Measurements from ENCODE around the gene KSR1. TPM values are rescaled to one million over a fixed set of nuclear protein-coding genes. Genes with fewer than 3 reads are reported as not detected.

KSR1 gene
- total and polyA plus RNA-seq, 2 of the 8 experiments (the other 6 are each of a cell fraction or from before 2014, with no cell fraction given), result 14.1 to 34.7 TPM

- TF ChIP-seq KDM1A (IDR thresholded peaks at IDR 0.05; ENCODE audit: borderline replicate concordance, low read length) (no peak), BCL11A (IDR thresholded peaks at IDR 0.05; ENCODE audit: low read depth in 2 of 2, low read length in 2 of 2) (no peak), SIRT6 (IDR thresholded peaks at IDR 0.05; ENCODE audit: low read length) (no peak), NANOG (IDR thresholded peaks at IDR 0.05; ENCODE audit: insufficient read depth, low read depth, low read length, poor library complexity, severe bottlenecking) (no peak), SP2 (IDR thresholded peaks at IDR 0.05; ENCODE audit: low read length) (no peak), TEAD4 (IDR thresholded peaks at IDR 0.05; ENCODE audit: low read depth, low read length) (no peak), SUZ12 (IDR thresholded peaks at IDR 0.05; ENCODE audit: low read length) (no peak), BRCA1 (IDR thresholded peaks at IDR 0.05; ENCODE audit: low read depth, low read length) (no peak), E2F6 (IDR thresholded peaks at IDR 0.05) (no peak)
- H2BK20ac ChIP-seq (ENCODE audit: low read length), result no peak overlapping the region
- no peak overlapping the region for H2BK120ac ChIP-seq (replicated peaks; ENCODE audit: low read depth, low read length)
- no peaks in the 10 kb centered on the region for H4K20me1 ChIP-seq (replicated peaks in 1 of 2; ENCODE audit: control insufficient read depth in 1 of 2, insufficient read depth in 2 of 2, low read length in 2 of 2)
- CTCF ChIA-PET (ENCODE audit: partially characterized antibody), result interaction anchor here (1.1 to 6.5 kb wide), 5 partner anchors 9 to 103 kb away, joined by 4 to 35 read pairs (median 6); no protein-coding TSS in a partner anchor
- peaks cover 10% of the 10 kb centered on the region; the same call in 1 of the 2 replicates for H3K79me1 ChIP-seq (ENCODE audit: low read depth, low read length)
- H2AK5ac ChIP-seq (ENCODE audit: low read depth, low read length), result 0 out of 2 replicates have a peak overlapping the region, but pooled peaks have one; percentile 45
- H3K79me2 ChIP-seq (ENCODE audit: control insufficient read depth in 1 of 2, insufficient read depth in 2 of 2, low read length in 2 of 2), result peaks cover 4 to 77% of the 10 kb centered on the region in 2 experiments; a peak in 2 of 4 replicates
- no peak overlapping the region for H4K91ac ChIP-seq (replicated peaks; ENCODE audit: insufficient read length, low read length)
- H3K56ac ChIP-seq (replicated peaks; ENCODE audit: insufficient read length, low read depth, low read length), result no peak overlapping the region
- peak overlapping the region; percentile 25; the same call in 1 of the 2 replicates for H2BK15ac ChIP-seq (ENCODE audit: low read length)
- no peak for DNase-seq (ENCODE audit: low read depth in 1 of 2, low spot score in 2 of 2)
- no peak for FAIRE-seq
- no peak overlapping the region for H3K9ac ChIP-seq (replicated peaks in 1 of 4; ENCODE audit: extremely low read depth in 1 of 4, low read depth in 3 of 4, low read length in 3 of 4)
- 94% methylated on average over 9 of the region's 9 CpGs; no CpG with 5 or more reads in 1 of the 2 experiments for WGBS, 2 experiments (ENCODE audit: extremely low coverage in 1 of 2, insufficient coverage in 1 of 2, insufficient read length in 1 of 2, insufficient replicate concordance in 2 of 2, low coverage in 1 of 2, low lambda C conversion rate in 2 of 2, missing lambda C conversion rate in 1 of 2)
- peaks cover 0 to 5% (median 0%) of the 10 kb centered on the region in 4 experiments; a peak in 3 of 8 replicates for H3K36me3 ChIP-seq (ENCODE audit: control insufficient read depth in 2 of 4, insufficient read depth in 4 of 4, low read length in 3 of 4)
- no peak overlapping the region for H3K4me3 ChIP-seq (ENCODE audit: extremely low read depth in 1 of 4, insufficient read depth in 2 of 4, low read depth in 3 of 4, low read length in 4 of 4)
- no peak overlapping the region for H3K4ac ChIP-seq (replicated peaks; ENCODE audit: insufficient read length, low read depth, low read length)
- no peak overlapping the region for H3K27ac ChIP-seq (ENCODE audit: low read depth, low read length)
- H3K14ac ChIP-seq (ENCODE audit: insufficient read length), result no peak overlapping the region
- POLR2A ChIA-PET (ENCODE audit: partially characterized antibody), result no interaction called here
- peaks cover 18 to 41% (median 29%) of the 10 kb centered on the region in 4 experiments for H3K4me1 ChIP-seq (replicated peaks in 1 of 4; ENCODE audit: control insufficient read depth in 3 of 4, insufficient read depth in 4 of 4, low read length in 3 of 4)
- no peaks in the 10 kb centered on the region for H3K27me3 ChIP-seq (replicated peaks in 1 of 4; ENCODE audit: control insufficient read depth in 3 of 4, extremely low read depth in 1 of 4, insufficient read depth in 3 of 4, low read length in 3 of 4)
- H3K23me2 ChIP-seq (ENCODE audit: low read depth, low read length), result no peaks in the 10 kb centered on the region
- H2BK5ac ChIP-seq (ENCODE audit: low read depth, low read length), result no peak overlapping the region
- no peak overlapping the region for H3K18ac ChIP-seq (ENCODE audit: extremely low read depth, low read length)
- H3K4me2 ChIP-seq (ENCODE audit: insufficient read depth in 1 of 2, low read depth in 2 of 2, low read length in 2 of 2), result peak overlapping the region; percentile 1 to 17; a peak in 1 of 4 replicates
- peak overlapping the region; percentile 78; the same call in 1 of the 2 replicates for H2BK12ac ChIP-seq (ENCODE audit: low read depth, low read length)
- no peak overlapping the region for H2AFZ ChIP-seq (ENCODE audit: low read length)
- H4K5ac ChIP-seq (ENCODE audit: insufficient read length, low read depth, low read length), result no peak overlapping the region
- no peak overlapping the region for H3K23ac ChIP-seq (ENCODE audit: insufficient read length)
- peaks cover 16 to 21% of the 10 kb centered on the region in 2 experiments for H3K9me3 ChIP-seq (ENCODE audit: insufficient read depth in 2 of 2, low read depth in 1 of 2, low read length in 1 of 2)
- H4K8ac ChIP-seq (ENCODE audit: extremely low read depth, insufficient read depth, low read length), result no peak overlapping the region
Measured at GRCh38 chr17:27496971-27497370, 40.7 kb downstream of the KSR1 start.

Measured in H1 (cell line).